ENCODE results near the gene FOXO3.

DNA sequence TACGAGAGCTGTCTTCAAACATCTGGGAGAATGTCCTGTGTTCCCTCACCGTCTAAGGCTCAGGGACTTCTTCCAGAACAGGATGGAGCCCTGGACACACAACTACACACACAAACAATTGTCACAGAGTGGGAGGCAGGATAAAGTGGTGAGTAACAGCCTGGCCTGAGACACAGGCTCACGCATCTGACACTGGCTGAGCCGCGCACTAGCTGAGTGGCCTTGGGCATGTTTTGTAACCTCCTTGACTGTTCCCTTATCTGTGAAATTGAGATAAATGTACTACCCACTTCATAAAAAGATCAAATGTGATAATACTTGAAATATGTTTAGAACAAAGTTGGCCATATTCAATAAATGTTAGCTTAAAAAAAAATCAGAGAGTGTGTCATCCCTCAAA lies 155.1 kb downstream of the FOXO3 start:
- TF ChIP-seq, protein P1, sequence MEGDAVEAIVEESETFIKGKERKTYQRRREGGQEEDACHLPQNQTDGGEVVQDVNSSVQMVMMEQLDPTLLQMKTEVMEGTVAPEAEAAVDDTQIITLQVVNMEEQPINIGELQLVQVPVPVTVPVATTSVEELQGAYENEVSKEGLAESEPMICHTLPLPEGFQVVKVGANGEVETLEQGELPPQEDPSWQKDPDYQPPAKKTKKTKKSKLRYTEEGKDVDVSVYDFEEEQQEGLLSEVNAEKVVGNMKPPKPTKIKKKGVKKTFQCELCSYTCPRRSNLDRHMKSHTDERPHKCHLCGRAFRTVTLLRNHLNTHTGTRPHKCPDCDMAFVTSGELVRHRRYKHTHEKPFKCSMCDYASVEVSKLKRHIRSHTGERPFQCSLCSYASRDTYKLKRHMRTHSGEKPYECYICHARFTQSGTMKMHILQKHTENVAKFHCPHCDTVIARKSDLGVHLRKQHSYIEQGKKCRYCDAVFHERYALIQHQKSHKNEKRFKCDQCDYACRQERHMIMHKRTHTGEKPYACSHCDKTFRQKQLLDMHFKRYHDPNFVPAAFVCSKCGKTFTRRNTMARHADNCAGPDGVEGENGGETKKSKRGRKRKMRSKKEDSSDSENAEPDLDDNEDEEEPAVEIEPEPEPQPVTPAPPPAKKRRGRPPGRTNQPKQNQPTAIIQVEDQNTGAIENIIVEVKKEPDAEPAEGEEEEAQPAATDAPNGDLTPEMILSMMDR (IDR thresholded peaks at IDR 0.05; ENCODE audit: insufficient read depth, low read depth, low read length), result no peak
- no peak for TF ChIP-seq EZH2 (IDR thresholded peaks at IDR 0.05; ENCODE audit: insufficient read depth, low read length)
